GM23338 (cell line): ENCODE results near the gene PVRIG. TPM values are rescaled to one million over a fixed set of nuclear protein-coding genes. Genes with fewer than 3 reads are reported as not detected.

ENCODE experiments used
- ATAC-seq: fragments of 200-7000 bp; cut with Tn5 transposase; 3 replicates; pipeline ENCODE4 v1.9.1; 2020
- DNase-seq: peaks from one replicate; pipeline ENCODE4 v3.0.0-alpha.2; 2015; ENCODE audit warnings: low spot score
- H2AFZ ChIP-seq: fragments of 200-600 bp; sonication (generic); 2 replicates; pipeline ENCODE4 v1.8.0; 2016; ENCODE audit warnings: antibody characterized with exemption, mild to moderate bottlenecking, moderate library complexity
- H3F3A ChIP-seq: fragments of 200-600 bp; sonication (generic); replicated peaks from 2 replicates; pipeline ENCODE4 v1.8.0; 2017; ENCODE audit warnings: antibody characterized with exemption, mixed run types, low read depth
- H3K27ac ChIP-seq: fragments of 200-600 bp; sonication (generic); 2 replicates; pipeline ENCODE4 v1.6.1; 2016; ENCODE audit warnings: low read depth
- H3K27me3 ChIP-seq: fragments of 200-600 bp; sonication (generic); 2 replicates; pipeline ENCODE4 v1.8.0; 2016; ENCODE audit warnings: mild to moderate bottlenecking, mixed run types, moderate library complexity; ENCODE audit not compliant: insufficient read depth
- H3K36me3 ChIP-seq: fragments of 200-600 bp; sonication (generic); 2 replicates; pipeline ENCODE4 v1.8.0; 2016; ENCODE audit warnings: mild to moderate bottlenecking; ENCODE audit not compliant: insufficient read depth
- H3K4me1 ChIP-seq: fragments of 200-600 bp; sonication (generic); 2 replicates; pipeline ENCODE4 v1.8.0; 2016; ENCODE audit warnings: mild to moderate bottlenecking, moderate library complexity; ENCODE audit not compliant: insufficient read depth
- H3K4me2 ChIP-seq: fragments of 200-600 bp; sonication (generic); 2 replicates; pipeline ENCODE4 v1.7.1; 2017; ENCODE audit warnings: mixed run types
- H3K4me3 ChIP-seq: fragments of 200-600 bp; sonication (generic); 2 replicates; pipeline ENCODE4 v1.6.1; 2016; ENCODE audit warnings: mixed run types
- H3K79me2 ChIP-seq: fragments of 200-600 bp; sonication (generic); replicated peaks from 2 replicates; pipeline ENCODE4 v1.8.0; 2017; ENCODE audit warnings: mild to moderate bottlenecking; ENCODE audit not compliant: insufficient read depth
- H3K9me2 ChIP-seq: fragments of 200-600 bp; sonication (generic); 2 replicates; pipeline ENCODE4 v1.8.0; 2017; ENCODE audit not compliant: insufficient read depth
- H4K20me1 ChIP-seq: fragments of 200-600 bp; sonication (generic); replicated peaks from 2 replicates; pipeline ENCODE4 v1.8.0; 2017; ENCODE audit warnings: mild to moderate bottlenecking; ENCODE audit not compliant: insufficient read depth
- H3K27ac Mint-ChIP-seq: 2 replicates; pipeline ENCODE4 v1.8.0; 2020; ENCODE audit warnings: inconsistent platforms, mild to moderate bottlenecking, moderate library complexity, mixed read lengths
- H3K27me3 Mint-ChIP-seq: 3 replicates; pipeline ENCODE4 v1.8.0; 2022; ENCODE audit warnings: low read depth, mild to moderate bottlenecking, moderate library complexity, mixed read lengths, inconsistent platforms; ENCODE audit not compliant: insufficient read depth, poor library complexity
- H3K36me3 Mint-ChIP-seq: 3 replicates; pipeline ENCODE4 v1.8.0; 2021; ENCODE audit warnings: low read depth, mild to moderate bottlenecking, inconsistent platforms, moderate library complexity, mixed read lengths
- H3K4me1 Mint-ChIP-seq: 3 replicates; pipeline ENCODE4 v1.8.0; 2020; ENCODE audit warnings: mild to moderate bottlenecking, inconsistent platforms, mixed read lengths
- H3K4me3 Mint-ChIP-seq: 3 replicates; pipeline ENCODE4 v1.8.0; 2021; ENCODE audit warnings: moderate library complexity, mild to moderate bottlenecking, inconsistent platforms, mixed read lengths
- H3K9me3 Mint-ChIP-seq: 3 replicates; pipeline ENCODE4 v1.8.0; 2020; ENCODE audit warnings: moderate library complexity, mild to moderate bottlenecking, inconsistent platforms, mixed read lengths
- CREB1 ChIP-seq: fragments of 250-450 bp; sonication (Bioruptor Pico); IDR thresholded peaks from 2 replicates; pipeline ENCODE4 v1.5.0; 2020; ENCODE audit warnings: low read depth, mild to moderate bottlenecking, moderate library complexity
- CTCF ChIP-seq, 2 experiments: fragments of 200-600 bp in 1 of 2; sonication (generic) in 1 of 2; conservative IDR thresholded peaks; 2 replicates each; pipeline versions ENCODE4 v1.5.1 to v1.6.1; 2016 to 2017; ENCODE audit warnings: antibody characterized with exemption in 2 of 2, low read depth in 2 of 2, mild to moderate bottlenecking in 2 of 2, moderate library complexity in 1 of 2
- ETS1 ChIP-seq: IDR thresholded peaks from 2 replicates; pipeline ENCODE4 v1.6.1; 2016; ENCODE audit warnings: antibody characterized with exemption
- EZH2 ChIP-seq: fragments of 200-600 bp; sonication (generic); IDR thresholded peaks from one replicate; pipeline ENCODE4 v1.8.0; 2017; ENCODE audit warnings: antibody characterized with exemption, mild to moderate bottlenecking, low read depth; ENCODE audit not compliant: unreplicated experiment
- EZH2phosphoT487 ChIP-seq: fragments of 200-600 bp; sonication (generic); IDR thresholded peaks from one replicate; pipeline ENCODE4 v1.8.1; 2018; ENCODE audit warnings: antibody characterized with exemption; ENCODE audit not compliant: unreplicated experiment
- JUNB ChIP-seq: IDR thresholded peaks from one replicate; pipeline ENCODE4 v1.6.1; 2016; ENCODE audit warnings: antibody characterized with exemption; ENCODE audit not compliant: unreplicated experiment
- NANOG ChIP-seq: IDR thresholded peaks from 2 replicates; pipeline ENCODE4 v1.6.1; 2016; ENCODE audit warnings: antibody characterized with exemption, borderline replicate concordance
- POLR2AphosphoS5 ChIP-seq: IDR thresholded peaks from 2 replicates; pipeline ENCODE4 v1.6.1; 2016; ENCODE audit warnings: antibody characterized with exemption, low read depth
- REST ChIP-seq: IDR thresholded peaks from one replicate; pipeline ENCODE4 v1.6.1; 2018; ENCODE audit warnings: antibody characterized with exemption; ENCODE audit not compliant: unreplicated experiment
- STAT1 ChIP-seq: IDR thresholded peaks from one replicate; pipeline ENCODE4 v1.6.1; 2016; ENCODE audit warnings: antibody characterized with exemption; ENCODE audit not compliant: unreplicated experiment
- ZNF114 ChIP-seq: fragments of 250-450 bp; sonication (Bioruptor Pico); IDR thresholded peaks from 2 replicates; pipeline ENCODE4 v1.5.0; 2020; ENCODE audit warnings: mild to moderate bottlenecking, moderate library complexity
- ZNF331 ChIP-seq: fragments of 250-450 bp; sonication (Bioruptor Pico); IDR thresholded peaks from 2 replicates; pipeline ENCODE4 v1.5.0; 2020; ENCODE audit warnings: low read depth, mild to moderate bottlenecking, moderate library complexity
- ZNF462 ChIP-seq: fragments of 250-450 bp; sonication (Bioruptor Pico); IDR thresholded peaks from 2 replicates; pipeline ENCODE4 v1.5.0; 2020; ENCODE audit warnings: mild to moderate bottlenecking, moderate library complexity
- polyA plus RNA-seq: library from polyadenylated mRNA; unstranded; fragments of >200 nt; fragmentation: Nextera tagmentation; extraction: Ambion mirVana; gene quantifications from 2 replicates; pipeline ENCODE4 v1.2.1, GENCODE V29; 2016
- total RNA-seq: library from RNA; depleted of rRNA; stranded (reverse); fragments of >200 nt; shearing (Covaris generic); gene quantifications from 2 replicates; pipeline ENCODE4 v1.2.3, GENCODE V29; 2014

Gene PVRIG
- total and polyA plus RNA-seq, 2 experiments from 2014 or later = 1.1 TPM; not detected in 1

GRCh38 chr7:100200693-100201092 is 19.1 kb upstream of the PVRIG start:
- peaks cover 15% of the 10 kb centered on the region for H3K27me3 Mint-ChIP-seq
- no peaks in the 10 kb centered on the region for H3K36me3 Mint-ChIP-seq
- H3K4me1 ChIP-seq = no peaks in the 10 kb centered on the region; the same call in 1 of the 2 replicates

More at GRCh38 chr7:100200693-100201092, 19.1 kb upstream of the PVRIG start:
- Histone ChIP-seq H3K79me2 (no peaks in the 10 kb centered on the region), H2AFZ (no peak overlapping the region), H3K9me2 (no peaks in the 10 kb centered on the region), H4K20me1 (no peaks in the 10 kb centered on the region), H3K27ac (no peak overlapping the region), H3K36me3 (no peaks in the 10 kb centered on the region), H3K4me3 (no peak overlapping the region), H3K4me2 (no peak overlapping the region), H3F3A (no peaks in the 10 kb centered on the region), H3K27me3 (no peaks in the 10 kb centered on the region)
- DNase-seq (no peak), ATAC-seq (no peak)
- H3K4me3 Mint-ChIP-seq = no peak overlapping the region
- H3K27ac Mint-ChIP-seq = no peak overlapping the region
- TF ChIP-seq ZNF331 (CRISPR knock-in tag) (no peak), REST (no peak), EZH2 (no peak), JUNB (no peak), NANOG (no peak), CREB1 (CRISPR knock-in tag) (no peak), ZNF462 (CRISPR knock-in tag) (no peak), POLR2AphosphoS5 (no peak), ETS1 (no peak), ZNF114 (CRISPR knock-in tag) (no peak), EZH2phosphoT487 (no peak), CTCF (conservative IDR thresholded peaks at IDR 0.05; ENCODE audit: low read depth in 2 of 2) (no peak), STAT1 (no peak)
- no peaks in the 10 kb centered on the region for H3K9me3 Mint-ChIP-seq
- H3K4me1 Mint-ChIP-seq = peaks cover 16% of the 10 kb centered on the region
